Suprapubic skin (tissue), 4 donors: ENCODE measurements around the gene CENPA.

Experiments
- POLR2A ChIP-seq, 2 donors: fragments of 450-650 bp; IDR thresholded peaks; one replicate each; pipeline ENCODE4 v1.6.1; 2017; ENCODE audit warnings: antibody characterized with exemption in 2 of 2, mild to moderate bottlenecking in 2 of 2, moderate library complexity in 2 of 2
- POLR2AphosphoS5 ChIP-seq, 3 donors: sonication (generic); formaldehyde crosslinking; IDR thresholded peaks; one replicate each; pipeline ENCODE4 v1.6.1; 2017; ENCODE audit warnings: antibody characterized with exemption in 3 of 3
- TF ChIP-seq, protein P1 (sequence below), 2 donors: fragments of 200-600 bp in 1 of 2; fragments of 450-650 bp in 1 of 2; sonication (generic) in 1 of 2; IDR thresholded peaks; one replicate each; pipeline ENCODE4 v1.5.1; 2016 to 2019; ENCODE audit warnings: antibody characterized with exemption in 2 of 2, mild to moderate bottlenecking in 1 of 2, moderate library complexity in 1 of 2

DNA sequence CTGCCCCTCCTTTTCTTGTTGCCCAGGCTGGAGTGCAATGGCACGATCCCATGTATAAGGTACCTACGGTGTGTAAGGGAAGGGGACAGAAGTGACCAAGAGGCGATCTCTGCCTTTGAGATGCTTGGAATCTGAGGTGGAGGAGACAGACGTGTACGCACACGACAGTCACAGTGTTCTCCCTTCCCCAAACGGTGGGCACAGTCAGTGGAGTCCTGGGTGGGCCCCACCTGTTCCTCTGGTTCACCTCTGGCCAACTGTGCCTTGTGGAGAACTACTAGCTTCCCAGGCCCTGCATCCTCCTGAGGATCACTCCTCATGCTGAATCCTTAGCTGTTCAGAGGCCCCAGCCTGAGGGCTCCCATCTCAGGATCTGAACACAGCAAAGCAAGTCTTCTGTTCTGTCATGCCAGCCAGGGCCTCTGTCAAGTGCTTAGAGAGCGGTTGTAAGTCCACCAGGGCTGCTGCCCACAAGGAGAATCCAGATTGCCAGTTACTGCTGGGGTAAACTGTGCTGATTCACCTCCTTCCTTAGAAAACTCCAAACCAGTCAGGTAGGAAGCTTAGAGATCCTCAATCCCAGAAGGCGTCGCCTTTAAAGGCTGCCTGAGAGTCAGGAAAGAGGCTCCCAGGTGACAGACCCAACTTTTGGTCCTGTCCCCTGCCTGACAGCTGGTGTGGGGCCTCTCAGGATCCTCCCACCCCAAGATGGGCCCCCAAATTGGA lies 20.2 kb upstream of the CENPA start:
- TF ChIP-seq POLR2AphosphoS5 (IDR thresholded peaks at IDR 0.05) (no peak), POLR2A (IDR thresholded peaks at IDR 0.05) (no peak)
- TF ChIP-seq, protein P1, sequence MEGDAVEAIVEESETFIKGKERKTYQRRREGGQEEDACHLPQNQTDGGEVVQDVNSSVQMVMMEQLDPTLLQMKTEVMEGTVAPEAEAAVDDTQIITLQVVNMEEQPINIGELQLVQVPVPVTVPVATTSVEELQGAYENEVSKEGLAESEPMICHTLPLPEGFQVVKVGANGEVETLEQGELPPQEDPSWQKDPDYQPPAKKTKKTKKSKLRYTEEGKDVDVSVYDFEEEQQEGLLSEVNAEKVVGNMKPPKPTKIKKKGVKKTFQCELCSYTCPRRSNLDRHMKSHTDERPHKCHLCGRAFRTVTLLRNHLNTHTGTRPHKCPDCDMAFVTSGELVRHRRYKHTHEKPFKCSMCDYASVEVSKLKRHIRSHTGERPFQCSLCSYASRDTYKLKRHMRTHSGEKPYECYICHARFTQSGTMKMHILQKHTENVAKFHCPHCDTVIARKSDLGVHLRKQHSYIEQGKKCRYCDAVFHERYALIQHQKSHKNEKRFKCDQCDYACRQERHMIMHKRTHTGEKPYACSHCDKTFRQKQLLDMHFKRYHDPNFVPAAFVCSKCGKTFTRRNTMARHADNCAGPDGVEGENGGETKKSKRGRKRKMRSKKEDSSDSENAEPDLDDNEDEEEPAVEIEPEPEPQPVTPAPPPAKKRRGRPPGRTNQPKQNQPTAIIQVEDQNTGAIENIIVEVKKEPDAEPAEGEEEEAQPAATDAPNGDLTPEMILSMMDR (IDR thresholded peaks at IDR 0.05) = no peak
